IMR-90 (cell line): ENCODE data around the gene A3GALT2. TPM values are rescaled to one million over a fixed set of nuclear protein-coding genes. Genes with fewer than 3 reads are reported as not detected.

Experiments
- ATAC-seq: fragments of 200-7000 bp; cut with Tn5 transposase; 2 replicates; pipeline ENCODE4 v1.9.1; 2020; ENCODE audit warnings: low read depth, mild to moderate bottlenecking, moderate library complexity
- BruUV-seq: library from RNA; stranded (reverse); fragments of 400-500 nt; replicated peaks from 2 replicates; lab custom pipeline; 2021; lab: Mats Ljungman, UMichigan
- CTCF ChIA-PET: fragments of 300-600 bp; formaldehyde crosslinking; extraction: SDS; loops from one replicate; lab custom pipeline; 2021; ENCODE audit warnings: antibody characterized with exemption; lab: Yijun Ruan, JAX
- POLR2A ChIA-PET: fragments of 300-600 bp; sonication (Branson Sonifier 250); formaldehyde crosslinking; loops from one replicate; lab custom pipeline; 2022; ENCODE audit warnings: antibody characterized with exemption; ENCODE audit not compliant: unreplicated experiment; lab: Charles Lee
- DNase-seq: peaks from one replicate; pipeline ENCODE4 v3.0.0; 2013
- H2AFZ ChIP-seq: replicated peaks from 2 replicates; pipeline ENCODE3; 2013; ENCODE audit warnings: low read length, mild to moderate bottlenecking; ENCODE audit not compliant: poor library complexity
- H2AK5ac ChIP-seq: 2 replicates; pipeline ENCODE4 v1.6.1; 2013; ENCODE audit warnings: low read depth, low read length, inconsistent platforms
- H2AK9ac ChIP-seq: replicated peaks from 2 replicates; pipeline ENCODE3; 2013; ENCODE audit warnings: mild to moderate bottlenecking, low read depth, low read length, moderate library complexity; ENCODE audit not compliant: poor library complexity
- H2BK120ac ChIP-seq: 2 replicates; pipeline ENCODE4 v1.6.1; 2013; ENCODE audit warnings: low read depth, low read length, inconsistent platforms
- H2BK15ac ChIP-seq: 3 replicates; pipeline ENCODE4 v1.6.1; 2013; ENCODE audit warnings: low read depth, low read length, inconsistent platforms
- H2BK20ac ChIP-seq: 2 replicates; pipeline ENCODE4 v1.6.1; 2013; ENCODE audit warnings: low read depth, mild to moderate bottlenecking, inconsistent platforms, low read length, moderate library complexity
- H2BK5ac ChIP-seq: 2 replicates; pipeline ENCODE4 v1.6.1; 2013; ENCODE audit warnings: mild to moderate bottlenecking, low read depth, low read length, inconsistent platforms; ENCODE audit not compliant: poor library complexity, severe bottlenecking
- H3K14ac ChIP-seq: replicated peaks from 2 replicates; pipeline ENCODE4 v1.6.1; 2013; ENCODE audit warnings: low read depth, low read length, inconsistent platforms
- H3K18ac ChIP-seq: 2 replicates; pipeline ENCODE4 v1.6.1; 2013; ENCODE audit warnings: low read depth, low read length, control low read depth
- H3K23ac ChIP-seq: 2 replicates; pipeline ENCODE4 v1.6.1; 2013; ENCODE audit warnings: low read depth, low read length, inconsistent platforms
- H3K27ac ChIP-seq: 2 replicates; pipeline ENCODE4 v1.5.1; 2013; ENCODE audit warnings: mild to moderate bottlenecking, control low read depth, low read length; ENCODE audit not compliant: insufficient read depth
- H3K27me3 ChIP-seq: 2 replicates; pipeline ENCODE4 v1.6.1; 2013; ENCODE audit warnings: low read length; ENCODE audit not compliant: control insufficient read depth, insufficient read depth
- H3K36me3 ChIP-seq: 2 replicates; pipeline ENCODE4 v1.6.1; 2013; ENCODE audit warnings: low read length, mixed read lengths; ENCODE audit not compliant: control insufficient read depth, insufficient read depth
- H3K4ac ChIP-seq: 2 replicates; pipeline ENCODE4 v1.6.1; 2013; ENCODE audit warnings: low read depth, low read length, inconsistent platforms
- H3K4me1 ChIP-seq: 2 replicates; pipeline ENCODE4 v1.6.1; 2013; ENCODE audit warnings: low read length, mixed read lengths; ENCODE audit not compliant: control insufficient read depth, insufficient read depth
- H3K4me2 ChIP-seq: 2 replicates; pipeline ENCODE4 v1.6.1; 2013; ENCODE audit warnings: low read depth, mild to moderate bottlenecking, control low read depth, low read length, moderate library complexity
- H3K4me3 ChIP-seq: 2 replicates; pipeline ENCODE4 v1.5.1; 2013; ENCODE audit warnings: low read depth, mild to moderate bottlenecking, control low read depth, low read length, moderate library complexity; ENCODE audit not compliant: insufficient read depth
- H3K56ac ChIP-seq: 2 replicates; pipeline ENCODE4 v1.6.1; 2013; ENCODE audit warnings: low read length, inconsistent platforms; ENCODE audit not compliant: insufficient read depth; ENCODE audit errors: extremely low read depth
- H3K79me1 ChIP-seq, 2 experiments: 2 replicates each; pipeline ENCODE4 v1.6.1; 2013; ENCODE audit warnings: low read length in 2 of 2, inconsistent platforms in 1 of 2, low read depth in 1 of 2
- H3K9ac ChIP-seq: 2 replicates; pipeline ENCODE4 v1.6.1; 2013; ENCODE audit warnings: low read depth, low read length, control low read depth
- H3K9me1 ChIP-seq: 2 replicates; pipeline ENCODE4 v1.6.1; 2013; ENCODE audit warnings: low read length, inconsistent platforms; ENCODE audit not compliant: insufficient read depth
- H3K9me3 ChIP-seq: 2 replicates; pipeline ENCODE4 v1.6.1; 2013; ENCODE audit warnings: low read length; ENCODE audit not compliant: control insufficient read depth, insufficient read depth
- H4K20me1 ChIP-seq: 2 replicates; pipeline ENCODE4 v1.6.1; 2013; ENCODE audit warnings: low read length, inconsistent platforms; ENCODE audit not compliant: insufficient read depth
- H4K5ac ChIP-seq: 2 replicates; pipeline ENCODE4 v1.6.1; 2013; ENCODE audit warnings: mild to moderate bottlenecking, low read depth, low read length, control low read depth
- H4K8ac ChIP-seq, 2 experiments: 2 replicates each; pipeline ENCODE4 v1.6.1; 2013; ENCODE audit warnings: low read depth in 2 of 2, low read length in 2 of 2, control low read depth in 1 of 2, inconsistent platforms in 1 of 2
- H4K91ac ChIP-seq: 2 replicates; pipeline ENCODE4 v1.6.1; 2013; ENCODE audit warnings: low read depth, low read length, inconsistent platforms; ENCODE audit not compliant: insufficient read depth
- CEBPB ChIP-seq: IDR thresholded peaks from 2 replicates; pipeline ENCODE4 v1.6.1; 2012; ENCODE audit warnings: low read depth, low read length, improper control_type of control experiment
- CHD1 ChIP-seq: IDR thresholded peaks from 2 replicates; pipeline ENCODE4 v1.6.1; 2012; ENCODE audit warnings: low read depth, low read length, improper control_type of control experiment
- CTCF ChIP-seq: conservative IDR thresholded peaks from 2 replicates; pipeline ENCODE4 v1.5.1; 2012; ENCODE audit warnings: mild to moderate bottlenecking, low read depth, low read length, improper control_type of control experiment
- ELK1 ChIP-seq: fragments of 150-350 bp; IDR thresholded peaks from 2 replicates; pipeline ENCODE4 v1.6.1; 2016; ENCODE audit warnings: low read depth, mild to moderate bottlenecking, low read length, moderate library complexity, borderline replicate concordance
- FOS ChIP-seq: fragments of 150-350 bp; IDR thresholded peaks from 2 replicates; pipeline ENCODE4 v1.6.1; 2016; ENCODE audit warnings: low read depth, low read length
- MAFK ChIP-seq: IDR thresholded peaks from 2 replicates; pipeline ENCODE4 v1.6.1; 2012; ENCODE audit warnings: low read depth, low read length, improper control_type of control experiment
- NFE2L2 ChIP-seq: fragments of 150-350 bp; IDR thresholded peaks from 2 replicates; pipeline ENCODE4 v1.6.1; 2016; ENCODE audit warnings: low read depth, mild to moderate bottlenecking, low read length
- POLR2A ChIP-seq: IDR thresholded peaks from 2 replicates; pipeline ENCODE4 v1.6.1; 2012; ENCODE audit warnings: mild to moderate bottlenecking, low read depth, low read length
- RAD21 ChIP-seq: IDR thresholded peaks from 2 replicates; pipeline ENCODE4 v1.6.1; 2012; ENCODE audit warnings: low read length, improper control_type of control experiment
- RFX5 ChIP-seq: IDR thresholded peaks from 2 replicates; pipeline ENCODE4 v1.8.0; 2012; ENCODE audit warnings: low read depth, mild to moderate bottlenecking, low read length, moderate library complexity
- SMC3 ChIP-seq: fragments of 150-350 bp; IDR thresholded peaks from 2 replicates; pipeline ENCODE4 v1.6.1; 2016; ENCODE audit warnings: low read depth, mild to moderate bottlenecking, antibody characterized with exemption, low read length, moderate library complexity
- USF2 ChIP-seq: fragments of 150-350 bp; IDR thresholded peaks from 2 replicates; pipeline ENCODE4 v1.6.1; 2017; ENCODE audit warnings: mild to moderate bottlenecking, antibody characterized with exemption, low read length, low read depth
- WGBS, 2 experiments: methylation state at CpG; one replicate each; pipeline versions ENCODE4 v1.1.5 to v1.1.7; 2013; ENCODE audit warnings: missing lambda C conversion rate in 2 of 2; ENCODE audit not compliant: insufficient read length in 1 of 2; ENCODE audit errors: extremely low coverage in 2 of 2; 5-methylcytosine and 5-hydroxymethylcytosine counted together
- dilution Hi-C: fragments of 300-500 bp; cut with HindIII; formaldehyde crosslinking; loops from one replicate; pipeline ENCODE4 v1.14.3; 2018; ENCODE audit warnings: low sequenced_read_pairs; ENCODE audit not compliant: unreplicated experiment
- in situ Hi-C: fragments of 300-500 bp; cut with MboI; formaldehyde crosslinking; loops from 3 replicates; pipeline ENCODE4 v1.14.3; 2019; ENCODE audit warnings: low sequenced_read_pairs, inconsistent platforms, mixed read lengths
- intact Hi-C: fragments of 100-400 bp; cut with micrococcal nuclease; formaldehyde crosslinking; loops from 2 replicates; pipeline ENCODE4 v1.10.0; 2022
- polyA plus RNA-seq, 3 experiments: library from polyadenylated mRNA; depleted of rRNA; stranded (reverse); fragments of >200 nt; gene quantifications; 2 replicates each; pipeline ENCODE4 v1.2.3, GENCODE V29; 2012; ENCODE audit warnings: low replicate concordance in 1 of 3
- total RNA-seq: library from RNA; depleted of rRNA; stranded (reverse); fragments of >200 nt; gene quantifications from 2 replicates; pipeline ENCODE4 v1.2.3, GENCODE V29; 2012

The A3GALT2 gene
- total and polyA plus RNA-seq, 2 of the 4 experiments (the other 2 are of a cell fraction): not detected

GRCh38 chr1:33329600-33330305 lies 8.9 kb upstream of the A3GALT2 start:
- peaks cover 60 to 93% of the 10 kb centered on the region in 2 experiments for H3K79me1 ChIP-seq
- 89% methylated on average over 8 of the region's 19 CpGs; no CpG with 5 or more reads in 1 of the 2 experiments for WGBS, 2 experiments
- no peak overlapping the region for H4K5ac ChIP-seq
- no peak overlapping the region for H3K9ac ChIP-seq
- no peak overlapping the region for H4K8ac ChIP-seq
- H3K9me1 ChIP-seq: peaks cover 27% of the 10 kb centered on the region
- H4K91ac ChIP-seq: no peak overlapping the region
- no peak overlapping the region for H3K27ac ChIP-seq
- H3K4me3 ChIP-seq: no peak overlapping the region
- no peaks in the 10 kb centered on the region for H3K9me3 ChIP-seq
- no peak overlapping the region for H2AK9ac ChIP-seq
- no peak overlapping the region for H2BK20ac ChIP-seq
- H2BK15ac ChIP-seq: no peak overlapping the region
- H2BK5ac ChIP-seq: no peak overlapping the region
- peaks cover 87% of the 10 kb centered on the region for H3K36me3 ChIP-seq
- H3K27me3 ChIP-seq: no peaks in the 10 kb centered on the region
- POLR2A ChIA-PET: no interaction called here
- H3K56ac ChIP-seq: no peak overlapping the region
- no peak overlapping the region for H3K23ac ChIP-seq
- no peak for ATAC-seq
- DNase-seq: no peak
- no peak overlapping the region for H3K4me2 ChIP-seq
- peaks cover 30% of the 10 kb centered on the region for H3K4me1 ChIP-seq
- intact Hi-C loops: loop anchor here (5.0 kb wide), 1 partner anchor 38 kb away; no protein-coding TSS in a partner anchor
- H3K18ac ChIP-seq: no peak overlapping the region
- BruUV-seq: no TSS peak
- dilution Hi-C loops: no loop called here
- H3K14ac ChIP-seq: 0 out of 2 replicates have a peak overlapping the region, but pooled peaks have one; percentile 1
- no peak overlapping the region for H2BK120ac ChIP-seq
- H3K4ac ChIP-seq: no peak overlapping the region
- in situ Hi-C loops: no loop called here
- CTCF ChIA-PET: interaction anchor here (0.9 to 1.0 kb wide), 2 partner anchors 9 to 13 kb away, joined by 3 read pairs; no protein-coding TSS in a partner anchor
- TF ChIP-seq FOS (no peak), RFX5 (no peak), NFE2L2 (no peak), CTCF (no peak), SMC3 (no peak), USF2 (no peak), ELK1 (no peak), MAFK (no peak), RAD21 (no peak), CEBPB (no peak), POLR2A (no peak), CHD1 (no peak)
- H4K20me1 ChIP-seq: peaks cover 90% of the 10 kb centered on the region
- H2AFZ ChIP-seq: no peak overlapping the region
- no peak overlapping the region for H2AK5ac ChIP-seq
